GM12872 (cell line): ENCODE measurements around the gene PASK.

Source experiments
- CTCF ChIP-seq: IDR thresholded peaks from 3 replicates; pipeline ENCODE4 v1.5.1; 2011; ENCODE audit warnings: low read depth, mild to moderate bottlenecking, low read length, moderate library complexity; ENCODE audit not compliant: insufficient read depth

Gene PASK

GRCh38 chr2:241094924-241095420 is 54.3 kb downstream of the PASK start:
- no peak for TF ChIP-seq CTCF

GRCh38 chr2:241094172-241094571 is 55.1 kb downstream of the PASK start:
- no peak for TF ChIP-seq CTCF

- no peak for TF ChIP-seq CTCF
These were observed 56.6 kb downstream of the PASK start for GRCh38 chr2:241092677-241093076.

GRCh38 chr2:241091734-241092445 is 57.4 kb downstream of the PASK start:
- no peak for TF ChIP-seq CTCF

- TF ChIP-seq CTCF, result no peak
These were observed 58.1 kb downstream of the PASK start for GRCh38 chr2:241091201-241091600.

GRCh38 chr2:241088791-241089732 is 60.2 kb downstream of the PASK start:
- TF ChIP-seq CTCF, result no peak

- TF ChIP-seq CTCF, result no peak
These were observed 60.9 kb downstream of the PASK start for GRCh38 chr2:241088376-241088775.
